ENCODE measurements around the gene KIAA0232.

The KIAA0232 gene

DNA sequence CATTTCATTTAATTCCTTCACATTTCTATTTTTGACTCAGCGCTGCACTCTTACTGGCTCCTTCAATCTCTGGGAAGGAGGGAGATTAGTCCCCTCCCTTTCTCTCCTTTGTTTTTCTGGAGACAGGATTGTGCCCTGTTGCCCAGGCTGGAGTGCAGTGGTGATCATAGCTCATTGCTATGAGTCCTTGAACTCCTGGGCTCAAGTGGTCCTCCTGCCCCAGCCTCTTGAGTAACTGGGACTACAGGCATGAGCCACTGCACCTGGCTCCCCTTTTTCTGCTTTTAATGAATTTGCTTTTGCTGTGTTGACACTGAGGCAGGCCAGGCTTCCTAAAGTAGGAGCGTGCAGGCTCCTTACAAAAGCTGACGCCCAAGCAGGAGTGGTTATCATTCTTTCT lies 137.6 kb downstream of the KIAA0232 start:
- DNase-seq: peak in 1 of 2 experiments; percentile 26

DNA sequence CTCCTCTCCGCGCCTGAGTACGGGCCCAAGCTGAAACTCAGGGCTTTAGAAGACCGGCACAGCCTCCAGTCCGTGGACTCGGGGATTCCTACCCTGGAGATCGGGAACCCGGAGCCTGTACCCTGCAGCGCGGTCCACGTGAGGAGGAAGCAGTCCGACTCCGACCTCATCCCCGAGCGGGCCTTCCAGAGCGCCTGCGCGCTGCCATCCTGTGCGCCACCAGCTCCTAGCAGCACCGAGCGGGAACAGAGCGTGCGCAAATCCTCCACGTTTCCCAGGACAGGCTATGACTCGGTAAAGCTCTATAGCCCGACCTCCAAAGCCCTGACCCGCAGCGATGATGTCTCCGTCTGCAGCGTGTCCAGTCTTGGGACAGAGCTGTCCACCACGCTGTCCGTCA lies 141.0 kb downstream of the KIAA0232 start:
- DNase-seq: no peak

- no peak for DNase-seq
These were observed 141.8 kb downstream of the KIAA0232 start for GRCh38 chr4:6924361-6924779.

- no peak for DNase-seq
These were observed 142.9 kb downstream of the KIAA0232 start for GRCh38 chr4:6925357-6925836.

DNA sequence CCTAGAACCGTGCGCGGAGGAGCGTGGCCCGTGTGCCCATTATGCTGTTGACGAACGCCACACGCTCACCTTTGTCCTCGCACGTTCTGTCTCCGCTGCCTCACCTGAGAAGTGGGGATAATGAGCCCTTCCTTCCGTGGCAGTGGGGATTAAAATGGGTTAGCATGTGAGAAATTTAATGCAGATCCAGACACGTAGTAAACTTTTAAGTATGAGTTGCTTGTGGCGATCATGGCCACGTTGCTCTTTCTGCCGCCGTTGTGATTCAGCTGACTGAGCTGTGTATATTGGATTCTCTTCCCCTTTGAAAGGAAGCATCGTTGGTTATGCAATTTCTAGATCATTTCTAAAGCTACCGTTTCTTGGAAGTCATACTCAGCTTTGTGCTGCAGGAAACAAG lies 143.6 kb downstream of the KIAA0232 start:
- no peak for DNase-seq

GRCh38 chr4:6926681-6927478 lies 144.4 kb downstream of the KIAA0232 start:
- no peak for DNase-seq

- no peak for DNase-seq
These were observed 145.6 kb downstream of the KIAA0232 start for GRCh38 chr4:6928081-6928480.

GRCh38 chr4:6929339-6929811 lies 146.8 kb downstream of the KIAA0232 start:
- DNase-seq: no peak

DNA sequence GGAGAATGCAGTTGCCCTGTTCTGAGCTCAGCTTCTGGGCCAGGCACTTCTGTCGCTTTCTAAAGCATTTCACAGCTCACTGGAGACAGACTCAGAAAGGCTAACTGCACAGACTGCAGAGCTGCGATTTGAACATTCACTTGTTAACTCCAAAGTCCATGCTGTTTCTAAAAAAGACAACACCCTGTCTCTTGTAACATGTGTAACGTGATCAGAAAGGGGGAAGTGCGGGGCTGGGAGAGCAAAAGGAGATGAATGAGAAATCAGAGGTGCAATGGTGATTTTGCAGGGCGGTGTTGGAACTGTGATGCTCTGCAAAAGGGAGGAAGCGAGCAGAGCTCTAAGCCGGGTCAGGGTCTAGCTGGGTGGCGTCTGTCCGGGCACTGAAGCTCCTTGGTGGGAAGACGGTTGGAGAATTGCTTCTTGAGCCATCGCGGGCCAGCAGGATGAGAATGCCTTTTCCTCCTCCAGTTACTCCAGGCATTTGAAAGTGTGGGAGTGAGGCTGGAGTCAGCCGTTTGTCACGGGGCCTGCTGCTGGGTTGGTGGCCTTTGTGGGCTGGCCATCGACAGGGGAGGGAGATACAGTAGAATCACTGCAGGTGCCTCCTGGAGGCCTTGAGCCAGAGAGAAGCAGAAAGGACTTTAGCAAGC lies 147.4 kb downstream of the KIAA0232 start:
- DNase-seq: no peak

- no peak for DNase-seq
These were observed 149.9 kb downstream of the KIAA0232 start for GRCh38 chr4:6932475-6932874.

- DNase-seq: no peak
These were observed 150.4 kb downstream of the KIAA0232 start for GRCh38 chr4:6932918-6933317.
